HepG2 (cell line): ENCODE data around the gene ZNF546. TPM values are rescaled to one million over a fixed set of nuclear protein-coding genes. Genes with fewer than 3 reads are reported as not detected.

Source experiments
- CERS6 ChIP-seq: sonication (generic); formaldehyde crosslinking; IDR thresholded peaks from 2 replicates; pipeline ENCODE4 v1.5.0; 2020; ENCODE audit warnings: missing genetic modification reagents
- EED ChIP-seq: sonication (generic); formaldehyde crosslinking; IDR thresholded peaks from 2 replicates; pipeline ENCODE4 v1.5.0; 2020; ENCODE audit warnings: mild to moderate bottlenecking, missing genetic modification reagents
- ELF4 ChIP-seq: sonication (generic); formaldehyde crosslinking; IDR thresholded peaks from 2 replicates; pipeline ENCODE4 v1.5.0; 2020; ENCODE audit warnings: missing genetic modification reagents, mild to moderate bottlenecking, moderate library complexity, borderline replicate concordance
- ETV6 ChIP-seq: sonication (generic); formaldehyde crosslinking; conservative IDR thresholded peaks from 2 replicates; pipeline ENCODE4 v1.4.0; 2020; ENCODE audit warnings: missing genetic modification reagents
- HNRNPK ChIP-seq: fragments of 200-400 bp; formaldehyde crosslinking; IDR thresholded peaks from 2 replicates; pipeline ENCODE4 v1.6.1; 2018; ENCODE audit warnings: low read length, low read depth, moderate library complexity, mild to moderate bottlenecking; ENCODE audit not compliant: poor library complexity, severe bottlenecking
- KDM6A ChIP-seq: IDR thresholded peaks from 2 replicates; pipeline ENCODE4 v1.6.1; 2016; ENCODE audit warnings: low read depth
- PTBP1 ChIP-seq: fragments of 200-400 bp; formaldehyde crosslinking; IDR thresholded peaks from 2 replicates; pipeline ENCODE4 v1.6.1; 2018; ENCODE audit warnings: low read length, low read depth; ENCODE audit not compliant: poor library complexity, severe bottlenecking
- RARA ChIP-seq: IDR thresholded peaks from 2 replicates; pipeline ENCODE4 v1.6.1; 2016; ENCODE audit warnings: missing genetic modification reagents, missing compliant biosample characterization
- RFX5 ChIP-seq: IDR thresholded peaks from 2 replicates; pipeline ENCODE4 v1.6.1; 2011; ENCODE audit warnings: low read depth, low read length, improper control_type of control experiment
- SKIL ChIP-seq: sonication (generic); formaldehyde crosslinking; IDR thresholded peaks from 2 replicates; pipeline ENCODE4 v1.8.0; 2022; ENCODE audit warnings: missing genetic modification reagents, mild to moderate bottlenecking, moderate library complexity, borderline replicate concordance
- SNAPC5 ChIP-seq: sonication (generic); formaldehyde crosslinking; IDR thresholded peaks from 2 replicates; pipeline ENCODE4 v1.8.1; 2023; ENCODE audit warnings: mild to moderate bottlenecking, missing genetic modification reagents, borderline replicate concordance
- THAP7 ChIP-seq: sonication (generic); formaldehyde crosslinking; IDR thresholded peaks from 2 replicates; pipeline ENCODE4 v1.8.1; 2023; ENCODE audit warnings: mild to moderate bottlenecking, missing genetic modification reagents
- TMF1 ChIP-seq: sonication (generic); formaldehyde crosslinking; IDR thresholded peaks from 2 replicates; pipeline ENCODE4 v1.8.1; 2022; ENCODE audit warnings: low read depth, missing genetic modification reagents
- ZBTB10 ChIP-seq: sonication (generic); formaldehyde crosslinking; IDR thresholded peaks from 2 replicates; pipeline ENCODE4 v1.4.0; 2020; ENCODE audit warnings: missing genetic modification reagents, borderline replicate concordance
- ZBTB42 ChIP-seq: sonication (generic); formaldehyde crosslinking; IDR thresholded peaks from 2 replicates; pipeline ENCODE4 v1.5.0; 2020; ENCODE audit warnings: mild to moderate bottlenecking, missing genetic modification reagents
- ZFP82 ChIP-seq: sonication (generic); formaldehyde crosslinking; IDR thresholded peaks from 2 replicates; pipeline ENCODE4 v1.5.1; 2020; ENCODE audit warnings: mild to moderate bottlenecking, missing genetic modification reagents, borderline replicate concordance
- ZKSCAN8 ChIP-seq: IDR thresholded peaks from 2 replicates; pipeline ENCODE4 v1.6.1; 2016; ENCODE audit warnings: borderline replicate concordance, missing genetic modification reagents, missing compliant biosample characterization
- ZNF101 ChIP-seq: sonication (generic); formaldehyde crosslinking; IDR thresholded peaks from 2 replicates; pipeline ENCODE4 v1.4.0; 2020; ENCODE audit warnings: mild to moderate bottlenecking, low read depth, missing genetic modification reagents, borderline replicate concordance
- ZNF547 ChIP-seq: sonication (generic); formaldehyde crosslinking; IDR thresholded peaks from 2 replicates; pipeline ENCODE4 v1.5.1; 2020; ENCODE audit warnings: mild to moderate bottlenecking, missing genetic modification reagents
- ZNF691 ChIP-seq: sonication (generic); formaldehyde crosslinking; IDR thresholded peaks from 2 replicates; pipeline ENCODE4 v1.4.0; 2020; ENCODE audit warnings: missing genetic modification reagents, low read depth, mild to moderate bottlenecking, borderline replicate concordance
- ZNF775 ChIP-seq: sonication (generic); formaldehyde crosslinking; IDR thresholded peaks from 2 replicates; pipeline ENCODE4 v1.4.0; 2020; ENCODE audit warnings: missing genetic modification reagents, mild to moderate bottlenecking, moderate library complexity, borderline replicate concordance
- polyA plus RNA-seq, 8 experiments: library from polyadenylated mRNA; depleted of rRNA in 3 of 8; stranded (reverse) in 7 of 8; unstranded in 1 of 8; fragments of >200 nt; fragmentation: Illumina TruSeq in 4 of 8; extraction: Trizol in 4 of 8; gene quantifications; 2 replicates each; pipeline versions ENCODE4 v1.2.1 to v1.2.3, GENCODE V29; 2011 to 2016; ENCODE audit warnings: low read depth in 4 of 8, missing spikeins in 1 of 8, mixed read lengths in 1 of 8; ENCODE audit not compliant: insufficient read depth in 1 of 8
- total RNA-seq, 5 experiments: library from RNA; depleted of rRNA; stranded (reverse); fragments of >200 nt; fragmentation: Illumina TruSeq; extraction: Trizol; gene quantifications; 2 replicates each; pipeline ENCODE4 v1.2.3, GENCODE V29; 2016; ENCODE audit warnings: low read depth in 1 of 5

The ZNF546 gene
- total and polyA plus RNA-seq, 2 of the 13 experiments (the other 11 are each of a cell fraction or from before 2014, with no cell fraction given), result 2.2 to 4.1 TPM

GRCh38 chr19:39970675-39971379 is 26.0 kb upstream of the ZNF546 start, which contains the start of gene PSMC4 (continued):
- TF ChIP-seq RARA (CRISPR knock-in tag), result peak; percentile 49
- no peak for TF ChIP-seq PTBP1
- TF ChIP-seq ZNF775, result 0 out of 2 replicates have a peak, but pooled peaks have one; percentile 47
- TF ChIP-seq TMF1 (CRISPR knock-in tag), result no peak; the same call in 1 of the 2 replicates
- TF ChIP-seq ELF4 (CRISPR knock-in tag), result no peak
- no peak for TF ChIP-seq KDM6A (CRISPR knock-in tag)
- TF ChIP-seq THAP7 (CRISPR knock-in tag), result peak; percentile 94
- no peak for TF ChIP-seq ZNF101 (CRISPR knock-in tag)
- TF ChIP-seq ZKSCAN8 (CRISPR knock-in tag), result peak; percentile 86; the same call in 1 of the 2 replicates
- TF ChIP-seq ZBTB42, result peak; percentile 63; the same call in 1 of the 2 replicates
- TF ChIP-seq SNAPC5 (CRISPR knock-in tag), result no peak
- no peak for TF ChIP-seq CERS6 (CRISPR knock-in tag)
- TF ChIP-seq ZFP82 (CRISPR knock-in tag), result peak; percentile 69; the same call in 1 of the 2 replicates
- peak; percentile 87 for TF ChIP-seq ETV6 (CRISPR knock-in tag)
- TF ChIP-seq RFX5, result peak; percentile 17; the same call in 1 of the 2 replicates
- TF ChIP-seq SKIL (CRISPR knock-in tag), result no peak
- peak; percentile 48; the same call in 1 of the 2 replicates for TF ChIP-seq ZNF691 (CRISPR knock-in tag)
- TF ChIP-seq EED, result no peak
- TF ChIP-seq ZBTB10 (CRISPR knock-in tag), result 0 out of 2 replicates have a peak, but pooled peaks have one; percentile 49
- no peak for TF ChIP-seq HNRNPK
- TF ChIP-seq ZNF547 (CRISPR knock-in tag), result peak; percentile 30; the same call in 1 of the 2 replicates
